T1000 (cell line): ENCODE measurements around the gene ZNF587.
"Not testable (repeated sequence)": the region's sequence is repeated elsewhere in the genome, so short reads cannot be mapped to it uniquely, and the experiment has no call there.

ENCODE experiments used
- DNase-seq: peaks from one replicate; lab custom pipeline; 2025; ENCODE audit warnings: mixed read lengths; lab: John Stamatoyannopoulos, UW

Gene ZNF587

GRCh38 chr19:57823155-57823554, 26.5 kb upstream of the ZNF587 start:
- DNase-seq = not testable (repeated sequence)

- not testable (repeated sequence) for DNase-seq
Measured at GRCh38 chr19:57823608-57824007, 26.1 kb upstream of the ZNF587 start.

- DNase-seq = no peak
Measured at GRCh38 chr19:57825511-57825910, 24.1 kb upstream of the ZNF587 start.

GRCh38 chr19:57829316-57829715, 20.3 kb upstream of the ZNF587 start:
- no peak for DNase-seq

- peak; percentile 22 for DNase-seq
Measured at GRCh38 chr19:57830071-57830602, 19.5 kb upstream of the ZNF587 start, which contains the start of gene ZNF587B. Gene ZNF587B (plus strand): TSS chr19:57830299. CDS start chr19:57830529, 230 bp downstream.

GRCh38 chr19:57836991-57837390, 12.7 kb upstream of the ZNF587 start:
- DNase-seq = not testable (repeated sequence)

- DNase-seq = not testable (repeated sequence)
Measured at GRCh38 chr19:57838622-57839191, 11.0 kb upstream of the ZNF587 start.

GRCh38 chr19:57841122-57841763, 8.4 kb upstream of the ZNF587 start:
- no peak for DNase-seq

GRCh38 chr19:57847164-57847563, 2.5 kb upstream of the ZNF587 start:
- not testable (repeated sequence) for DNase-seq

- DNase-seq = not testable (repeated sequence)
Measured at GRCh38 chr19:57849162-57849665, 445 bp upstream of the ZNF587 start.

GRCh38 chr19:57850553-57851017, 926 bp downstream of the ZNF587 start:
- DNase-seq = no peak

- DNase-seq = not testable (repeated sequence)
Measured at GRCh38 chr19:57851812-57852603, 2.3 kb downstream of the ZNF587 start.

- not testable (repeated sequence) for DNase-seq
Measured at GRCh38 chr19:57854117-57854516, 4.5 kb downstream of the ZNF587 start.

GRCh38 chr19:57862351-57862750, 12.7 kb downstream of the ZNF587 start:
- DNase-seq = not testable (repeated sequence)

GRCh38 chr19:57867868-57868492, 18.3 kb downstream of the ZNF587 start:
- no peak for DNase-seq

- DNase-seq = not testable (repeated sequence)
Measured at GRCh38 chr19:57869655-57870054, 20.0 kb downstream of the ZNF587 start.

GRCh38 chr19:57870225-57870624, 20.6 kb downstream of the ZNF587 start:
- no peak for DNase-seq

GRCh38 chr19:57872450-57872849, 22.8 kb downstream of the ZNF587 start:
- DNase-seq = no peak

GRCh38 chr19:57873883-57874799, 24.5 kb downstream of the ZNF587 start:
- DNase-seq = not testable (repeated sequence)

- no peak for DNase-seq
Measured at GRCh38 chr19:57886046-57886445, 36.4 kb downstream of the ZNF587 start.
